ENCODE measurements around the gene TBX18. TPM values are rescaled to one million over a fixed set of nuclear protein-coding genes. Genes with fewer than 3 reads are reported as not detected.

The TBX18 gene
- total and polyA plus RNA-seq, 2 of the 4 experiments (the other 2 are of a cell fraction), result 0.86 to 1.3 TPM

GRCh38 chr6:84687431-84687830 lies 77.0 kb downstream of the TBX18 start:
- no peak overlapping the region for H3K4me2 ChIP-seq (ENCODE audit: low read depth, low read length)

More at GRCh38 chr6:84687431-84687830, 77.0 kb downstream of the TBX18 start:
- Histone ChIP-seq H3K79me1 (ENCODE audit: low read depth in 1 of 2, low read length in 2 of 2) (no peaks in the 10 kb centered on the region), H3K27me3 (ENCODE audit: control insufficient read depth, insufficient read depth, low read length) (peaks cover 5% of the 10 kb centered on the region; the same call in 1 of the 2 replicates), H3K4me1 (ENCODE audit: control insufficient read depth, insufficient read depth, low read length) (no peaks in the 10 kb centered on the region), H4K8ac (ENCODE audit: low read depth in 2 of 2, low read length in 2 of 2) (no peak overlapping the region), H2AK9ac (replicated peaks; ENCODE audit: low read depth, low read length, poor library complexity) (no peak overlapping the region), H4K91ac (ENCODE audit: insufficient read depth, low read depth, low read length) (no peak overlapping the region), H2BK120ac (ENCODE audit: low read depth, low read length) (no peak overlapping the region), H2AK5ac (ENCODE audit: low read depth, low read length) (no peak overlapping the region), H3K9ac (ENCODE audit: low read depth, low read length) (no peak overlapping the region), H3K9me1 (ENCODE audit: insufficient read depth, low read length) (no peaks in the 10 kb centered on the region), H3K56ac (ENCODE audit: extremely low read depth, insufficient read depth, low read length) (no peak overlapping the region), H3K14ac (replicated peaks; ENCODE audit: low read depth, low read length) (no peak overlapping the region), H2BK5ac (ENCODE audit: low read depth, low read length, poor library complexity, severe bottlenecking) (no peak overlapping the region), H2BK15ac (ENCODE audit: low read depth, low read length) (no peak overlapping the region), H3K27ac (ENCODE audit: insufficient read depth, low read length) (no peak overlapping the region), H3K4me3 (ENCODE audit: insufficient read depth, low read depth, low read length) (no peak overlapping the region), H3K23ac (ENCODE audit: low read depth, low read length) (no peak overlapping the region), H4K5ac (ENCODE audit: low read depth, low read length) (no peak overlapping the region), H3K36me3 (ENCODE audit: control insufficient read depth, insufficient read depth, low read length) (no peaks in the 10 kb centered on the region), H2BK20ac (ENCODE audit: low read depth, low read length) (no peak overlapping the region), H2AFZ (replicated peaks; ENCODE audit: low read length, poor library complexity) (no peak overlapping the region), H3K4ac (ENCODE audit: low read depth, low read length) (no peak overlapping the region), H4K20me1 (ENCODE audit: insufficient read depth, low read length) (no peaks in the 10 kb centered on the region), H3K18ac (ENCODE audit: low read depth, low read length) (no peak overlapping the region), H3K9me3 (ENCODE audit: control insufficient read depth, insufficient read depth, low read length) (no peaks in the 10 kb centered on the region)
- no TSS peak for BruUV-seq (replicated peaks)
- no peak for ATAC-seq (ENCODE audit: low read depth)
- no peak for DNase-seq
- no CpG with 5 or more reads among the region's 7 CpGs for WGBS, 2 experiments (ENCODE audit: extremely low coverage in 2 of 2, insufficient read length in 1 of 2)
- in situ Hi-C loops (cut with MboI; ENCODE audit: low sequenced_read_pairs) (no loop called here), intact Hi-C loops (cut with micrococcal nuclease) (loop anchor here (5.0 kb wide), 1 partner anchor 265 kb away; no protein-coding TSS in a partner anchor), dilution Hi-C loops (cut with HindIII; ENCODE audit: low sequenced_read_pairs, unreplicated experiment) (no loop called here)
- POLR2A ChIA-PET (ENCODE audit: unreplicated experiment), result no interaction called here
- CTCF ChIA-PET, result no interaction called here
- no peak for TF ChIP-seq SMC3 (IDR thresholded peaks at IDR 0.05; ENCODE audit: low read depth, low read length)
- no peak for TF ChIP-seq RFX5 (IDR thresholded peaks at IDR 0.05; ENCODE audit: low read depth, low read length)
- no peak for TF ChIP-seq MXI1 (IDR thresholded peaks at IDR 0.05; ENCODE audit: borderline replicate concordance, low read depth, low read length)
- no peak for TF ChIP-seq RCOR1 (IDR thresholded peaks at IDR 0.05; ENCODE audit: insufficient replicate concordance, low read length)
- TF ChIP-seq MAZ (IDR thresholded peaks at IDR 0.05; ENCODE audit: borderline replicate concordance, low read depth, low read length), result no peak
- TF ChIP-seq ELK1 (IDR thresholded peaks at IDR 0.05; ENCODE audit: borderline replicate concordance, low read depth, low read length), result no peak
- TF ChIP-seq BHLHE40 (IDR thresholded peaks at IDR 0.05; ENCODE audit: low read depth, low read length), result no peak
